Stomach (tissue), 4 donors: ENCODE results near the gene MIX23.

ENCODE experiments used
- POLR2AphosphoS5 ChIP-seq, 3 donors: sonication (generic); formaldehyde crosslinking; IDR thresholded peaks; one replicate each; pipeline ENCODE4 v1.6.1; 2016; ENCODE audit warnings: antibody characterized with exemption in 3 of 3
- TF ChIP-seq, protein P1 (sequence below), 7 experiments: fragments of 450-650 bp in 4 of 7; fragments of 200-600 bp in 3 of 7; sonication (generic) in 3 of 7; IDR thresholded peaks; one replicate each; pipeline ENCODE4 v1.5.1; 2016 to 2019; ENCODE audit warnings: antibody characterized with exemption in 7 of 7, control low read depth in 2 of 7, mild to moderate bottlenecking in 1 of 7

DNA sequence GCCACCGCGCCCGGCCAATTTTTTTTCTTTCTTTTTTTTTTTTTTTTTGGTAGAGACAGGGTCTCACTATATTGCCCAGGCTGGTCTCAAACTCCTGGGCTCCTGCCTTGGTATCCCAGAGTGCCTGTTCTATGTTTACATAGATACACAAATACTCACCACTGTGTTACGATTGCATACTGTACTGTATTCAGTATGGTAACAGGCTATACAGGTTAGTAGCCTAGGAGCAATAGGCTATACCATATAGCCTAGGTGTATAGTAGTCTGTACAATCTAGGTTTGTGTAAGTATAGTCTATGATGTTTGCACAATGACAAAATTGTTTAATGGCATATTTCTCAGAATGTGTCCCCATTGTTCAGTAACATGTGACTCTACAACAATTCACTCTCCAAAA lies 31.4 kb downstream of the MIX23 start:
- TF ChIP-seq, protein P1, sequence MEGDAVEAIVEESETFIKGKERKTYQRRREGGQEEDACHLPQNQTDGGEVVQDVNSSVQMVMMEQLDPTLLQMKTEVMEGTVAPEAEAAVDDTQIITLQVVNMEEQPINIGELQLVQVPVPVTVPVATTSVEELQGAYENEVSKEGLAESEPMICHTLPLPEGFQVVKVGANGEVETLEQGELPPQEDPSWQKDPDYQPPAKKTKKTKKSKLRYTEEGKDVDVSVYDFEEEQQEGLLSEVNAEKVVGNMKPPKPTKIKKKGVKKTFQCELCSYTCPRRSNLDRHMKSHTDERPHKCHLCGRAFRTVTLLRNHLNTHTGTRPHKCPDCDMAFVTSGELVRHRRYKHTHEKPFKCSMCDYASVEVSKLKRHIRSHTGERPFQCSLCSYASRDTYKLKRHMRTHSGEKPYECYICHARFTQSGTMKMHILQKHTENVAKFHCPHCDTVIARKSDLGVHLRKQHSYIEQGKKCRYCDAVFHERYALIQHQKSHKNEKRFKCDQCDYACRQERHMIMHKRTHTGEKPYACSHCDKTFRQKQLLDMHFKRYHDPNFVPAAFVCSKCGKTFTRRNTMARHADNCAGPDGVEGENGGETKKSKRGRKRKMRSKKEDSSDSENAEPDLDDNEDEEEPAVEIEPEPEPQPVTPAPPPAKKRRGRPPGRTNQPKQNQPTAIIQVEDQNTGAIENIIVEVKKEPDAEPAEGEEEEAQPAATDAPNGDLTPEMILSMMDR (IDR thresholded peaks at IDR 0.05), result no peak
- TF ChIP-seq POLR2AphosphoS5 (IDR thresholded peaks at IDR 0.05), result no peak
